DND-41 (cell line): ENCODE measurements around the gene SH3BGRL3.
A peak's percentile ranks its signal among the peaks of the same experiment; 100 is the strongest.

Experiments
- ATAC-seq: fragments of 200-7000 bp; cut with Tn5 transposase; 3 replicates; pipeline ENCODE4 v1.9.1; 2021; ENCODE audit warnings: low read depth; ENCODE audit not compliant: insufficient read depth
- DNase-seq: peaks from one replicate; pipeline ENCODE4 v3.0.0-alpha.2; 2020
- H2AFZ ChIP-seq: 2 replicates; pipeline ENCODE4 v1.6.0; 2012; ENCODE audit warnings: low read depth, low read length
- H3K27ac ChIP-seq: 2 replicates; pipeline ENCODE4 v1.5.1; 2012; ENCODE audit warnings: low read length, inconsistent platforms
- H3K27me3 ChIP-seq: fragments of 200-600 bp; sonication (generic); 2 replicates; pipeline ENCODE4 v1.6.0; 2012; ENCODE audit warnings: low read length, mild to moderate bottlenecking, inconsistent platforms; ENCODE audit not compliant: insufficient read depth, poor library complexity
- H3K36me3 ChIP-seq: 2 replicates; pipeline ENCODE4 v1.5.1; 2012; ENCODE audit warnings: low read length, inconsistent platforms; ENCODE audit not compliant: insufficient read depth
- H3K4me1 ChIP-seq: 2 replicates; pipeline ENCODE4 v1.5.1; 2012; ENCODE audit warnings: mild to moderate bottlenecking, low read length; ENCODE audit not compliant: insufficient read depth
- H3K4me2 ChIP-seq: 2 replicates; pipeline ENCODE4 v1.6.0; 2012; ENCODE audit warnings: mild to moderate bottlenecking, moderate library complexity, low read length, inconsistent platforms; ENCODE audit not compliant: insufficient read depth
- H3K4me3 ChIP-seq, 2 experiments: fragments of 200-600 bp in 1 of 2; shearing (Covaris generic) in 1 of 2; 2 replicates each; pipeline ENCODE4 v1.5.1; 2012 to 2016; ENCODE audit warnings: inconsistent platforms in 2 of 2, low read length in 2 of 2, mild to moderate bottlenecking in 2 of 2, low read depth in 1 of 2, moderate library complexity in 1 of 2
- H3K79me2 ChIP-seq: 2 replicates; pipeline ENCODE4 v1.6.0; 2012; ENCODE audit warnings: low read length, inconsistent platforms; ENCODE audit not compliant: insufficient read depth
- H3K9ac ChIP-seq: 2 replicates; pipeline ENCODE4 v1.6.0; 2012; ENCODE audit warnings: low read depth, mild to moderate bottlenecking, inconsistent platforms, low read length, moderate library complexity
- H3K9me3 ChIP-seq: 2 replicates; pipeline ENCODE4 v1.5.1; 2012; ENCODE audit warnings: low read length, moderate library complexity, mild to moderate bottlenecking, inconsistent platforms; ENCODE audit not compliant: insufficient read depth, severe bottlenecking
- H4K20me1 ChIP-seq: 2 replicates; pipeline ENCODE4 v1.6.0; 2012; ENCODE audit warnings: low read length; ENCODE audit not compliant: insufficient read depth
- CTCF ChIP-seq: IDR thresholded peaks from 2 replicates; pipeline ENCODE4 v1.5.1; 2012; ENCODE audit warnings: borderline replicate concordance, low read length, moderate library complexity, mild to moderate bottlenecking; ENCODE audit not compliant: poor library complexity, severe bottlenecking; ENCODE audit errors: extremely low read depth
- EZH2 ChIP-seq: IDR thresholded peaks from 3 replicates; pipeline ENCODE4 v1.6.1; 2012; ENCODE audit warnings: borderline replicate concordance, low read depth, mild to moderate bottlenecking, moderate library complexity, low read length, inconsistent platforms; ENCODE audit not compliant: severe bottlenecking

The SH3BGRL3 gene

GRCh38 chr1:26275580-26276431 lies 4.1 kb upstream of the SH3BGRL3 start:
- Histone ChIP-seq H3K36me3 (peaks cover 75% of the 10 kb centered on the region), H3K4me2 (no peak overlapping the region)
- DNase-seq: peak; percentile 80

DNA sequence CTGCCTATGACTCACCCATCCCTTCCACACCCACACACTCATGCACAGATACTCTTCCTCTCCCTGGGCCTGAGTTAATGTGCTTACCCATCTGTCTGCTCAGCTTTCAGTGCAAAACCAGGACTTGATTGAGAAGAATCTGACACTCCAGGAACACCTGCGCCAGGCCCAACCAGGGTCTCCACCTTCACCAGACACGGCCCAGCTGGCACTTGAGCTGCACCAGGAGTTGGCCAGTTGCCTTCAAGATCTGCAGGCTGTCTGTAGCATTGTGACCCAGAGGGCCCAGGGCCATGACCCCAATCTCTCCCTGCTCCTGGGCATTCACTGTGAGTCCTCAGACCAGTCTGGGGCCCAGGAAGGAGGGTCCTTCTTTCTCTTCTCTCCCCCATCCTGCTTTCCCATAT lies 3.5 kb upstream of the SH3BGRL3 start:
- Histone ChIP-seq H3K4me2 (no peak overlapping the region), H3K9me3 (no peaks in the 10 kb centered on the region), H3K27me3 (no peaks in the 10 kb centered on the region), H2AFZ (no peak overlapping the region), H4K20me1 (peaks cover 16% of the 10 kb centered on the region; the same call in 1 of the 2 replicates), H3K36me3 (peaks cover 75% of the 10 kb centered on the region), H3K4me1 (peaks cover 39% of the 10 kb centered on the region), H3K4me3 (no peak overlapping the region), H3K79me2 (peaks cover 26% of the 10 kb centered on the region), H3K9ac (0 out of 2 replicates have a peak overlapping the region, but pooled peaks have one; percentile 4), H3K27ac (peak overlapping the region; percentile 24; the same call in 1 of the 2 replicates)
- DNase-seq: no peak
- no peak for ATAC-seq
- TF ChIP-seq CTCF (no peak), EZH2 (no peak)

More at GRCh38 chr1:26275580-26276431, 4.1 kb upstream of the SH3BGRL3 start:
- H3K27me3 ChIP-seq: no peaks in the 10 kb centered on the region
- ATAC-seq: peak; percentile 25; the same call in 2 of the 3 replicates
- H3K4me3 ChIP-seq: no peak overlapping the region
- peaks cover 32% of the 10 kb centered on the region for H3K4me1 ChIP-seq
- TF ChIP-seq CTCF (peak; percentile 88), EZH2 (no peak)
- no peaks in the 10 kb centered on the region for H3K9me3 ChIP-seq
- 0 out of 2 replicates have a peak overlapping the region, but pooled peaks have one; percentile 4 for H3K9ac ChIP-seq
- no peak overlapping the region for H2AFZ ChIP-seq
- H3K79me2 ChIP-seq: peaks cover 20% of the 10 kb centered on the region
- peak overlapping the region; percentile 24 for H3K27ac ChIP-seq
- peaks cover 10% of the 10 kb centered on the region; the same call in 1 of the 2 replicates for H4K20me1 ChIP-seq

DNA sequence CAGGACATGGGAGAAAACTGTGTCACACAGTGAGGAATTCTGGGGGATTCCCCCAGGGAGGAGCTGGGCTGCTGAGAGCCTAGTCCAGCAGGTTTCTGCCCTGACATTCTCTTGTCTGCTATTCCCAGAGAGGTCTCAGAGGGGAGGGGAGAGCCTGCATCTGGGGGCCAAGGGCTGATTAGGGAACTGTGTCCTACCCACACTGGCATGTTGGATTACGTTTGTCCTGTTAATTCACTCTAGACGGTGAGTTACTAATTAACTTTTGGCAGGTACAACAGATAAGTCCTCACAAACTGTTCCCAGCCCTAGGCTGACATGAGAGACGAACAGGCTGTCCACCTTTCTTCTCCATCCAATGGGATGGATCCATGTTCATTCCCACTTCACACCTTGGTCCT lies 2.6 kb upstream of the SH3BGRL3 start:
- no peaks in the 10 kb centered on the region for H3K9me3 ChIP-seq
- H3K36me3 ChIP-seq: peaks cover 72% of the 10 kb centered on the region
- ATAC-seq (no peak), DNase-seq (no peak)
- no peak overlapping the region for H3K9ac ChIP-seq
- H3K27me3 ChIP-seq: no peaks in the 10 kb centered on the region
- TF ChIP-seq CTCF: no peak
- no peak for TF ChIP-seq EZH2
- H4K20me1 ChIP-seq: peaks cover 22% of the 10 kb centered on the region; the same call in 1 of the 2 replicates
- no peak overlapping the region for H2AFZ ChIP-seq
- H3K4me3 ChIP-seq: no peak overlapping the region
- H3K4me1 ChIP-seq: peaks cover 45% of the 10 kb centered on the region
- no peak overlapping the region; the same call in 1 of the 2 replicates for H3K27ac ChIP-seq
- H3K4me2 ChIP-seq: no peak overlapping the region
- peaks cover 32% of the 10 kb centered on the region for H3K79me2 ChIP-seq
